ENCODE results near the gene JAKMIP1.

JAKMIP1 gene

GRCh38 chr4:6028168-6028567, 172.2 kb downstream of the JAKMIP1 start:
- Histone ChIP-seq H3K36me3 (ENCODE audit: low read depth) (no peaks in the 10 kb centered on the region), H3K4me1 (ENCODE audit: insufficient read depth, poor library complexity, severe bottlenecking) (no peaks in the 10 kb centered on the region), H3K9me3 (ENCODE audit: severe bottlenecking) (no peaks in the 10 kb centered on the region), H3K27me3 (ENCODE audit: insufficient read depth, poor library complexity, severe bottlenecking) (no peaks in the 10 kb centered on the region), H3K4me3 (ENCODE audit: severe bottlenecking) (no peak overlapping the region), H3K27ac (ENCODE audit: poor library complexity, severe bottlenecking) (no peak overlapping the region)
- DNase-seq (ENCODE audit: low spot score) (no peak), ATAC-seq (ENCODE audit: low read depth) (no peak)
- TF ChIP-seq, protein P1, sequence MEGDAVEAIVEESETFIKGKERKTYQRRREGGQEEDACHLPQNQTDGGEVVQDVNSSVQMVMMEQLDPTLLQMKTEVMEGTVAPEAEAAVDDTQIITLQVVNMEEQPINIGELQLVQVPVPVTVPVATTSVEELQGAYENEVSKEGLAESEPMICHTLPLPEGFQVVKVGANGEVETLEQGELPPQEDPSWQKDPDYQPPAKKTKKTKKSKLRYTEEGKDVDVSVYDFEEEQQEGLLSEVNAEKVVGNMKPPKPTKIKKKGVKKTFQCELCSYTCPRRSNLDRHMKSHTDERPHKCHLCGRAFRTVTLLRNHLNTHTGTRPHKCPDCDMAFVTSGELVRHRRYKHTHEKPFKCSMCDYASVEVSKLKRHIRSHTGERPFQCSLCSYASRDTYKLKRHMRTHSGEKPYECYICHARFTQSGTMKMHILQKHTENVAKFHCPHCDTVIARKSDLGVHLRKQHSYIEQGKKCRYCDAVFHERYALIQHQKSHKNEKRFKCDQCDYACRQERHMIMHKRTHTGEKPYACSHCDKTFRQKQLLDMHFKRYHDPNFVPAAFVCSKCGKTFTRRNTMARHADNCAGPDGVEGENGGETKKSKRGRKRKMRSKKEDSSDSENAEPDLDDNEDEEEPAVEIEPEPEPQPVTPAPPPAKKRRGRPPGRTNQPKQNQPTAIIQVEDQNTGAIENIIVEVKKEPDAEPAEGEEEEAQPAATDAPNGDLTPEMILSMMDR (IDR thresholded peaks at IDR 0.05; ENCODE audit: poor library complexity, severe bottlenecking) = no peak

DNA sequence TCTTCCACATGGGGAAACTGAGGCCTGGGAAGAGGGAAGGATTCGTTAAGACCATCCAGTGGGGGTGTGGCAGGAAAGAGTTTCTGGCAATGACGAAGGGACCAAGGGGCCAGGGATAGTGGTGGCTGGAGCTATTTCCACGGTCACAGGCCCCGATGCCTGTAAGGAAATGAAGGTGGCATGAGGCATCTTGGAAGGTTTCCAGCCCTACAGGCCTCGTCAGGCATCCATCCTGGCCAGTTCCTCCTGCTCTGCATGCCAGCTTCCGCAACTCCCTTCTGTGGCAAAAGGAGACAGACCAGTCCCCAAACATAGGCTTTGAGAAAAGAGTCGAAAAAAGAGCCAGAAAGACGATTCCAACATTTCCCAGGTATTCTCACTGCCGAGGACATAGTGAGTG, 173.0 kb downstream of the JAKMIP1 start:
- DNase-seq (ENCODE audit: low spot score) (no peak), ATAC-seq (ENCODE audit: low read depth) (peak; percentile 48; the same call in 1 of the 3 replicates)
- H3K4me3 ChIP-seq (ENCODE audit: severe bottlenecking) = no peak overlapping the region
- H3K27ac ChIP-seq (ENCODE audit: poor library complexity, severe bottlenecking) = no peak overlapping the region
- H3K27me3 ChIP-seq (ENCODE audit: insufficient read depth, poor library complexity, severe bottlenecking) = no peaks in the 10 kb centered on the region
- TF ChIP-seq, protein P1 (IDR thresholded peaks at IDR 0.05; ENCODE audit: poor library complexity, severe bottlenecking) = no peak
- no peaks in the 10 kb centered on the region for H3K4me1 ChIP-seq (ENCODE audit: insufficient read depth, poor library complexity, severe bottlenecking)
- no peaks in the 10 kb centered on the region for H3K9me3 ChIP-seq (ENCODE audit: severe bottlenecking)
- no peaks in the 10 kb centered on the region for H3K36me3 ChIP-seq (ENCODE audit: low read depth)

GRCh38 chr4:6024313-6024960, 175.9 kb downstream of the JAKMIP1 start:
- Histone ChIP-seq H3K27me3 (ENCODE audit: insufficient read depth, poor library complexity, severe bottlenecking) (no peaks in the 10 kb centered on the region), H3K27ac (ENCODE audit: poor library complexity, severe bottlenecking) (no peak overlapping the region), H3K4me1 (ENCODE audit: insufficient read depth, poor library complexity, severe bottlenecking) (no peaks in the 10 kb centered on the region), H3K36me3 (ENCODE audit: low read depth) (no peaks in the 10 kb centered on the region), H3K4me3 (ENCODE audit: severe bottlenecking) (no peak overlapping the region), H3K9me3 (ENCODE audit: severe bottlenecking) (no peaks in the 10 kb centered on the region)
- TF ChIP-seq, protein P1 (IDR thresholded peaks at IDR 0.05; ENCODE audit: poor library complexity, severe bottlenecking) = no peak
- DNase-seq (ENCODE audit: low spot score) (no peak), ATAC-seq (ENCODE audit: low read depth) (no peak)

GRCh38 chr4:6023731-6024130, 176.6 kb downstream of the JAKMIP1 start:
- Histone ChIP-seq H3K27ac (ENCODE audit: poor library complexity, severe bottlenecking) (no peak overlapping the region), H3K9me3 (ENCODE audit: severe bottlenecking) (no peaks in the 10 kb centered on the region)

More at GRCh38 chr4:6023731-6024130, 176.6 kb downstream of the JAKMIP1 start:
- no peaks in the 10 kb centered on the region for H3K36me3 ChIP-seq (ENCODE audit: low read depth)
- H3K4me1 ChIP-seq (ENCODE audit: insufficient read depth, poor library complexity, severe bottlenecking) = no peaks in the 10 kb centered on the region
- no peak for ATAC-seq (ENCODE audit: low read depth)
- no peak for DNase-seq (ENCODE audit: low spot score)
- no peaks in the 10 kb centered on the region for H3K27me3 ChIP-seq (ENCODE audit: insufficient read depth, poor library complexity, severe bottlenecking)
- TF ChIP-seq, protein P1 (IDR thresholded peaks at IDR 0.05; ENCODE audit: poor library complexity, severe bottlenecking) = no peak
- H3K4me3 ChIP-seq (ENCODE audit: severe bottlenecking) = no peak overlapping the region
